HEK293 (cell line): ENCODE measurements around the gene ZNF507.

Experiments used
- GLI4 ChIP-seq: fragments of 450-650 bp; formaldehyde crosslinking; IDR thresholded peaks from 2 replicates; pipeline ENCODE4 v1.5.1; 2016; ENCODE audit warnings: missing biosample characterization, missing genetic modification characterization
- MZF1 ChIP-seq: fragments of 450-650 bp; formaldehyde crosslinking; IDR thresholded peaks from 2 replicates; pipeline ENCODE4 v1.5.1; 2017; ENCODE audit warnings: missing biosample characterization, missing genetic modification characterization, borderline replicate concordance
- SALL2 ChIP-seq: fragments of 450-650 bp; formaldehyde crosslinking; IDR thresholded peaks from 2 replicates; pipeline ENCODE4 v1.5.0; 2017; ENCODE audit warnings: missing biosample characterization, mild to moderate bottlenecking, missing genetic modification characterization, borderline replicate concordance
- SETDB1 ChIP-seq: IDR thresholded peaks from one replicate; pipeline ENCODE4 v1.6.1; 2017; ENCODE audit warnings: mild to moderate bottlenecking, low read length, moderate library complexity, mixed read lengths; ENCODE audit not compliant: insufficient read length
- WT1 ChIP-seq: fragments of 450-650 bp; formaldehyde crosslinking; IDR thresholded peaks from 2 replicates; pipeline ENCODE4 v1.5.1; 2016; ENCODE audit warnings: missing biosample characterization, missing genetic modification characterization
- ZBTB17 ChIP-seq: fragments of 450-650 bp; formaldehyde crosslinking; IDR thresholded peaks from 2 replicates; pipeline ENCODE4 v1.5.1; 2016; ENCODE audit warnings: missing biosample characterization, missing genetic modification characterization
- ZFHX2 ChIP-seq: fragments of 450-650 bp; formaldehyde crosslinking; conservative IDR thresholded peaks from 2 replicates; pipeline ENCODE4 v1.5.1; 2016; ENCODE audit warnings: missing biosample characterization, missing genetic modification characterization
- ZNF10 ChIP-seq: fragments of 450-650 bp; formaldehyde crosslinking; IDR thresholded peaks from 2 replicates; pipeline ENCODE4 v1.5.1; 2017; ENCODE audit warnings: missing biosample characterization, missing genetic modification characterization
- ZNF121 ChIP-seq: fragments of 450-650 bp; formaldehyde crosslinking; IDR thresholded peaks from 2 replicates; pipeline ENCODE4 v1.5.1; 2016; ENCODE audit warnings: missing biosample characterization, missing genetic modification characterization
- ZNF132 ChIP-seq: fragments of 450-650 bp; formaldehyde crosslinking; IDR thresholded peaks from 2 replicates; pipeline ENCODE4 v1.5.1; 2017; ENCODE audit warnings: missing biosample characterization, missing genetic modification characterization, borderline replicate concordance
- ZNF169 ChIP-seq: fragments of 450-650 bp; formaldehyde crosslinking; IDR thresholded peaks from 2 replicates; pipeline ENCODE4 v1.5.1; 2016; ENCODE audit warnings: missing biosample characterization, missing genetic modification characterization
- ZNF202 ChIP-seq: fragments of 450-650 bp; formaldehyde crosslinking; IDR thresholded peaks from 2 replicates; pipeline ENCODE4 v1.5.1; 2016; ENCODE audit warnings: missing biosample characterization, missing genetic modification characterization, borderline replicate concordance
- ZNF214 ChIP-seq: fragments of 450-650 bp; formaldehyde crosslinking; IDR thresholded peaks from 2 replicates; pipeline ENCODE4 v1.5.1; 2017; ENCODE audit warnings: missing biosample characterization, mild to moderate bottlenecking, missing genetic modification characterization, borderline replicate concordance
- ZNF426 ChIP-seq: fragments of 450-650 bp; formaldehyde crosslinking; IDR thresholded peaks from 2 replicates; pipeline ENCODE4 v1.5.1; 2017; ENCODE audit warnings: missing biosample characterization, missing genetic modification characterization, mild to moderate bottlenecking, inconsistent platforms, moderate library complexity
- ZNF501 ChIP-seq: fragments of 450-650 bp; formaldehyde crosslinking; IDR thresholded peaks from 2 replicates; pipeline ENCODE4 v1.5.1; 2016; ENCODE audit warnings: missing biosample characterization, missing genetic modification characterization
- ZNF514 ChIP-seq: fragments of 450-650 bp; formaldehyde crosslinking; IDR thresholded peaks from 2 replicates; pipeline ENCODE4 v1.5.1; 2016; ENCODE audit warnings: missing biosample characterization, missing genetic modification characterization
- ZNF521 ChIP-seq: fragments of 450-650 bp; formaldehyde crosslinking; IDR thresholded peaks from 2 replicates; pipeline ENCODE4 v1.5.1; 2017; ENCODE audit warnings: missing biosample characterization, mild to moderate bottlenecking, missing genetic modification characterization
- ZNF548 ChIP-seq: fragments of 450-650 bp; formaldehyde crosslinking; IDR thresholded peaks from 2 replicates; pipeline ENCODE4 v1.5.1; 2016; ENCODE audit warnings: missing biosample characterization, missing genetic modification characterization
- ZNF610 ChIP-seq: fragments of 450-650 bp; formaldehyde crosslinking; IDR thresholded peaks from 2 replicates; pipeline ENCODE4 v1.5.1; 2016; ENCODE audit warnings: missing biosample characterization, missing genetic modification characterization, borderline replicate concordance
- ZNF623 ChIP-seq: fragments of 450-650 bp; formaldehyde crosslinking; IDR thresholded peaks from 2 replicates; pipeline ENCODE4 v1.5.1; 2016; ENCODE audit warnings: missing biosample characterization, missing genetic modification characterization
- ZNF629 ChIP-seq: fragments of 450-650 bp; formaldehyde crosslinking; IDR thresholded peaks from 2 replicates; pipeline ENCODE4 v1.5.1; 2017; ENCODE audit warnings: missing biosample characterization, missing genetic modification characterization
- ZNF664 ChIP-seq: fragments of 450-650 bp; formaldehyde crosslinking; IDR thresholded peaks from 2 replicates; pipeline ENCODE4 v1.5.1; 2016; ENCODE audit warnings: missing biosample characterization, missing genetic modification characterization
- ZNF707 ChIP-seq: fragments of 450-650 bp; formaldehyde crosslinking; IDR thresholded peaks from 2 replicates; pipeline ENCODE4 v1.5.1; 2016; ENCODE audit warnings: missing biosample characterization, missing genetic modification characterization
- ZNF785 ChIP-seq: fragments of 450-650 bp; formaldehyde crosslinking; IDR thresholded peaks from 2 replicates; pipeline ENCODE4 v1.5.1; 2016; ENCODE audit warnings: missing biosample characterization, missing genetic modification characterization
- ZNF792 ChIP-seq: fragments of 450-650 bp; formaldehyde crosslinking; IDR thresholded peaks from 2 replicates; pipeline ENCODE4 v1.5.1; 2016; ENCODE audit warnings: missing biosample characterization, missing genetic modification characterization
- ZNF837 ChIP-seq: fragments of 450-650 bp; formaldehyde crosslinking; IDR thresholded peaks from 2 replicates; pipeline ENCODE4 v1.5.1; 2016; ENCODE audit warnings: missing biosample characterization, missing genetic modification characterization
- ZSCAN16 ChIP-seq: fragments of 450-650 bp; formaldehyde crosslinking; IDR thresholded peaks from 2 replicates; pipeline ENCODE4 v1.5.1; 2016; ENCODE audit warnings: missing biosample characterization, missing genetic modification characterization
- ZSCAN23 ChIP-seq: fragments of 450-650 bp; formaldehyde crosslinking; IDR thresholded peaks from 2 replicates; pipeline ENCODE4 v1.5.1; 2016; ENCODE audit warnings: missing biosample characterization, missing genetic modification characterization
- ZSCAN30 ChIP-seq: fragments of 450-650 bp; IDR thresholded peaks from 2 replicates; pipeline ENCODE4 v1.5.1; 2018; ENCODE audit warnings: missing biosample characterization, mild to moderate bottlenecking, missing genetic modification characterization, moderate library complexity
- TF ChIP-seq, protein P1 (sequence below): fragments of 450-650 bp; formaldehyde crosslinking; IDR thresholded peaks from 2 replicates; pipeline ENCODE4 v1.5.1; 2016; ENCODE audit warnings: missing biosample characterization, missing genetic modification characterization
- TF ChIP-seq, protein P2 (sequence below): fragments of 450-650 bp; formaldehyde crosslinking; IDR thresholded peaks from 2 replicates; pipeline ENCODE4 v1.5.1; 2016; ENCODE audit warnings: missing biosample characterization, missing genetic modification characterization
- TF ChIP-seq, protein P3 (sequence below): fragments of 450-650 bp; formaldehyde crosslinking; IDR thresholded peaks from 2 replicates; pipeline ENCODE4 v1.5.1; 2016; ENCODE audit warnings: missing biosample characterization, missing genetic modification characterization
- TF ChIP-seq, protein P4 (sequence below): fragments of 450-650 bp; formaldehyde crosslinking; IDR thresholded peaks from 2 replicates; pipeline ENCODE4 v1.5.1; 2016; ENCODE audit warnings: missing biosample characterization, missing genetic modification characterization

Gene ZNF507

DNA sequence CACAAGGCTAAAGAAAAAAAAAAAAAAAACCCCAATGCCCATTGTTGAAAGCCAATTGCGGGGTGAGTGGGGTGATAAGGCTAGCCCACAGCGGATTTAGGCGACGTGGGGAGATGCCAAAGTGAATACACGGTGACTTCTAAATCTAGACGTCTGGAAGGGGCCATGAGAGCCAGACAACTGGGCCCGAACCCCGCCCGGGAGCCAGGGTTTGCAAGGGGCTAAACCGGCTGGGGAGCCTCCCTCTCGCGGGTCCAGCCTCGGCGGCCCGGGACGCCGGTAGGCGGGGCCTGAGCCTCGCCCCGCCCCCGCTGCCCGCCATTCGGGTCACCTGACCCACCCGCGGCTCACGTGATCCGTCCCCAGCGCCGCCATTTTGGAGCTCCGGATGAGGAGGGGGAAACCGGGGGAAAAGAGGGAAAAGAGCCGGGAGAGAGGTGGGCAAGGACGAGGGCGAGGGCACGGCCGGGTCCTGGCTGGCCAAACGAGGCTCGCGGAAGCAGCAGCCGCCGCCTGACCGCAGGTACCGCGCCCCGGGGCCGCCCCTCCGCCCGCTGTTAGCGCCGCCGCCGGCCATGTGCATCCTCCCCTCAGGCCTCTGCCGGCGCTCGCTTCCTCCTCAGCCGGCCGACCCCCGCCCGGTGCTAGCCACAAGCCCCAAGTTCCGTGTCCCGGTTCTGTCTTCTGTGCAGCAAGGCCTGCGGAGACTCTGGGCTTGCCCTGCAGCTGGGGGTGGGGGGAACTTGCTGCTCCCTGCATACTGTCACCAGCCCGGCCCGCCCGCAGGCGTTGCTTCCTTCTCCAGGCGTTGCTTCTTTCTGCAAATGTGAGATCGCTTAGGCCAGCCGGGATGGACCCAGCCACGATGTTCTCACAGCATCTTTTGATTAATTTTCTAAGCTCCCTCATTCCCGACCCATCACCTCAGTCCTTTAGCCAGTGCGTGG, at the start of gene ZNF507 (continued):
- TF ChIP-seq, protein P1, sequence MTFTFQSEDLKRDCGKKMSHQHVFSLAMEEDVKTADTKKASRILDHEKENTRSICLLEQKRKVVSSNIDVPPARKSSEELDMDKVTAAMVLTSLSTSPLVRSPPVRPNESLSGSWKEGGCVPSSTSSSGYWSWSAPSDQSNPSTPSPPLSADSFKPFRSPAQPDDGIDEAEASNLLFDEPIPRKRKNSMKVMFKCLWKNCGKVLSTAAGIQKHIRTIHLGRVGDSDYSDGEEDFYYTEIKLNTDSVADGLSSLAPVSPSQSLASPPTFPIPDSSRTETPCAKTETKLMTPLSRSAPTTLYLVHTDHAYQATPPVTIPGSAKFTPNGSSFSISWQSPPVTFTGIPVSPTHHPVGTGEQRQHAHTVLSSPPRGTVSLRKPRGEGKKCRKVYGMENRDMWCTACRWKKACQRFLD (tag by site-specific recombination), result peak; percentile 87
- TF ChIP-seq ZNF514 (tag by site-specific recombination) (0 out of 2 replicates have a peak, but pooled peaks have one; percentile 53), WT1 (peak; percentile 39; the same call in 1 of the 2 replicates), ZNF10 (tag by site-specific recombination) (peak; percentile 79), MZF1 (tag by site-specific recombination) (no peak), ZNF664 (0 out of 2 replicates have a peak, but pooled peaks have one; percentile 3), ZNF610 (tag by site-specific recombination) (0 out of 2 replicates have a peak, but pooled peaks have one; percentile 39), ZNF792 (no peak), ZNF837 (tag by site-specific recombination) (no peak), ZNF426 (tag by site-specific recombination) (no peak), ZFHX2 (tag by site-specific recombination) (peak; percentile 79), ZSCAN16 (tag by site-specific recombination) (peak; percentile 26; the same call in 1 of the 2 replicates), ZSCAN30 (tag by site-specific recombination) (peak; percentile 65), ZNF132 (tag by site-specific recombination) (no peak), ZBTB17 (tag by site-specific recombination) (peak; percentile 84), ZNF521 (tag by site-specific recombination) (no peak), GLI4 (tag by site-specific recombination) (no peak), ZNF214 (tag by site-specific recombination) (no peak), SALL2 (tag by site-specific recombination) (no peak), ZNF707 (tag by site-specific recombination) (no peak), ZNF202 (tag by site-specific recombination) (no peak), SETDB1 (no peak), ZNF785 (no peak; the same call in 1 of the 2 replicates), ZSCAN23 (tag by site-specific recombination) (0 out of 2 replicates have a peak, but pooled peaks have one; percentile 38), ZNF548 (tag by site-specific recombination) (no peak), ZNF501 (peak; percentile 84; the same call in 1 of the 2 replicates), ZNF623 (tag by site-specific recombination) (peak; percentile 23), ZNF629 (tag by site-specific recombination) (peak; percentile 68), ZNF169 (no peak), ZNF121 (tag by site-specific recombination) (0 out of 2 replicates have a peak, but pooled peaks have one; percentile 49)
- TF ChIP-seq, protein P2, sequence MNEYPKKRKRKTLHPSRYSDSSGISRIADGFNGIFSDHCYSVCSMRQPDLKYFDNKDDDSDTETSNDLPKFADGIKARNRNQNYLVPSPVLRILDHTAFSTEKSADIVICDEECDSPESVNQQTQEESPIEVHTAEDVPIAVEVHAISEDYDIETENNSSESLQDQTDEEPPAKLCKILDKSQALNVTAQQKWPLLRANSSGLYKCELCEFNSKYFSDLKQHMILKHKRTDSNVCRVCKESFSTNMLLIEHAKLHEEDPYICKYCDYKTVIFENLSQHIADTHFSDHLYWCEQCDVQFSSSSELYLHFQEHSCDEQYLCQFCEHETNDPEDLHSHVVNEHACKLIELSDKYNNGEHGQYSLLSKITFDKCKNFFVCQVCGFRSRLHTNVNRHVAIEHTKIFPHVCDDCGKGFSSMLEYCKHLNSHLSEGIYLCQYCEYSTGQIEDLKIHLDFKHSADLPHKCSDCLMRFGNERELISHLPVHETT, result peak; percentile 67; the same call in 1 of the 2 replicates
- TF ChIP-seq, protein P3, sequence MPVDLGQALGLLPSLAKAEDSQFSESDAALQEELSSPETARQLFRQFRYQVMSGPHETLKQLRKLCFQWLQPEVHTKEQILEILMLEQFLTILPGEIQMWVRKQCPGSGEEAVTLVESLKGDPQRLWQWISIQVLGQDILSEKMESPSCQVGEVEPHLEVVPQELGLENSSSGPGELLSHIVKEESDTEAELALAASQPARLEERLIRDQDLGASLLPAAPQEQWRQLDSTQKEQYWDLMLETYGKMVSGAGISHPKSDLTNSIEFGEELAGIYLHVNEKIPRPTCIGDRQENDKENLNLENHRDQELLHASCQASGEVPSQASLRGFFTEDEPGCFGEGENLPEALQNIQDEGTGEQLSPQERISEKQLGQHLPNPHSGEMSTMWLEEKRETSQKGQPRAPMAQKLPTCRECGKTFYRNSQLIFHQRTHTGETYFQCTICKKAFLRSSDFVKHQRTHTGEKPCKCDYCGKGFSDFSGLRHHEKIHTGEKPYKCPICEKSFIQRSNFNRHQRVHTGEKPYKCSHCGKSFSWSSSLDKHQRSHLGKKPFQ (tag by site-specific recombination), result no peak
- TF ChIP-seq, protein P4, sequence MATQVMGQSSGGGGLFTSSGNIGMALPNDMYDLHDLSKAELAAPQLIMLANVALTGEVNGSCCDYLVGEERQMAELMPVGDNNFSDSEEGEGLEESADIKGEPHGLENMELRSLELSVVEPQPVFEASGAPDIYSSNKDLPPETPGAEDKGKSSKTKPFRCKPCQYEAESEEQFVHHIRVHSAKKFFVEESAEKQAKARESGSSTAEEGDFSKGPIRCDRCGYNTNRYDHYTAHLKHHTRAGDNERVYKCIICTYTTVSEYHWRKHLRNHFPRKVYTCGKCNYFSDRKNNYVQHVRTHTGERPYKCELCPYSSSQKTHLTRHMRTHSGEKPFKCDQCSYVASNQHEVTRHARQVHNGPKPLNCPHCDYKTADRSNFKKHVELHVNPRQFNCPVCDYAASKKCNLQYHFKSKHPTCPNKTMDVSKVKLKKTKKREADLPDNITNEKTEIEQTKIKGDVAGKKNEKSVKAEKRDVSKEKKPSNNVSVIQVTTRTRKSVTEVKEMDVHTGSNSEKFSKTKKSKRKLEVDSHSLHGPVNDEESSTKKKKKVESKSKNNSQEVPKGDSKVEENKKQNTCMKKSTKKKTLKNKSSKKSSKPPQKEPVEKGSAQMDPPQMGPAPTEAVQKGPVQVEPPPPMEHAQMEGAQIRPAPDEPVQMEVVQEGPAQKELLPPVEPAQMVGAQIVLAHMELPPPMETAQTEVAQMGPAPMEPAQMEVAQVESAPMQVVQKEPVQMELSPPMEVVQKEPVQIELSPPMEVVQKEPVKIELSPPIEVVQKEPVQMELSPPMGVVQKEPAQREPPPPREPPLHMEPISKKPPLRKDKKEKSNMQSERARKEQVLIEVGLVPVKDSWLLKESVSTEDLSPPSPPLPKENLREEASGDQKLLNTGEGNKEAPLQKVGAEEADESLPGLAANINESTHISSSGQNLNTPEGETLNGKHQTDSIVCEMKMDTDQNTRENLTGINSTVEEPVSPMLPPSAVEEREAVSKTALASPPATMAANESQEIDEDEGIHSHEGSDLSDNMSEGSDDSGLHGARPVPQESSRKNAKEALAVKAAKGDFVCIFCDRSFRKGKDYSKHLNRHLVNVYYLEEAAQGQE (tag by site-specific recombination), result peak; percentile 63; the same call in 1 of the 2 replicates
